Measurements from ENCODE around the gene PDCD1.

DNA sequence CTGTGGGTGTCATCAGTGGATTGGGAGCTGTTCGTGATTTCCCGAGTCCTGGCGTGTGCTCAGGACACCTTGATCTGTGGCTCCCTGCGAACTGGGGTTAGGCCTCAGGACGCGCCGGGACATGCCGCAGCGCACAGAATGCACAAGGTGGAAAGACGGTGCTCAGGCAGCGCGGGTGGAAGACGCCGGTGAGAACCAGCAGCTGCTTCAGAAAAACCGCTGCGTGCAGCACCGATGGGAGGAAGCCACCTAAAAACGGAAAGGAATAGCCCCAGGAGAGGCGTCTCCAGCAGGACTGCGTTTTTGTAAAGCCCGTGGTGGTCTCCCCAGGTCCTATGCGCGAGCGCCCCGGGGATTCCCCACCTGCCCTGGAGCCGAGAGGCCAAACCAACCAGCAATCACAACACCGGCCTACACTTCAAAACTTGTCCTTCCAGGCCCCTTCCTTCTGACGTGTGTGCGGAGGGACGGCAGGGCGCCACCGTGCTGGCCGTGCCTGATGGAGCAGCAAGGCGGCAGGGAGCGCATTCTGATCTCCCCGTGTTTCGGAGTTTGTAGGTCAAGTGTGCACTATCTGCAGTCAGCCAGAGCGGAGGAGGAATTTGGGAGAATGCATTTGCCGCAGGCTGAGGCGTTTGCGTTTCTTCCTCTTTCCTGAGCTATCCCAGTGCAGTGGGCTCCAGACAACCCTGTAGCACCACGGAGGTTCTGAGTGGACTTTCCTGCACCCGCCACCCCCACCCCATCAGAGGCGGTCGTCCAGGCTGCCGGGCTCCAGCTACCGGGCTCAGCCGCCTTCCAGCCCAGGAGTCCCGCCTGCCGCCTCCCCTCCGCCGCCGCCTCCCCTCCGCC, 43.0 kb upstream of the PDCD1 start:
- TF ChIP-seq, protein P1, sequence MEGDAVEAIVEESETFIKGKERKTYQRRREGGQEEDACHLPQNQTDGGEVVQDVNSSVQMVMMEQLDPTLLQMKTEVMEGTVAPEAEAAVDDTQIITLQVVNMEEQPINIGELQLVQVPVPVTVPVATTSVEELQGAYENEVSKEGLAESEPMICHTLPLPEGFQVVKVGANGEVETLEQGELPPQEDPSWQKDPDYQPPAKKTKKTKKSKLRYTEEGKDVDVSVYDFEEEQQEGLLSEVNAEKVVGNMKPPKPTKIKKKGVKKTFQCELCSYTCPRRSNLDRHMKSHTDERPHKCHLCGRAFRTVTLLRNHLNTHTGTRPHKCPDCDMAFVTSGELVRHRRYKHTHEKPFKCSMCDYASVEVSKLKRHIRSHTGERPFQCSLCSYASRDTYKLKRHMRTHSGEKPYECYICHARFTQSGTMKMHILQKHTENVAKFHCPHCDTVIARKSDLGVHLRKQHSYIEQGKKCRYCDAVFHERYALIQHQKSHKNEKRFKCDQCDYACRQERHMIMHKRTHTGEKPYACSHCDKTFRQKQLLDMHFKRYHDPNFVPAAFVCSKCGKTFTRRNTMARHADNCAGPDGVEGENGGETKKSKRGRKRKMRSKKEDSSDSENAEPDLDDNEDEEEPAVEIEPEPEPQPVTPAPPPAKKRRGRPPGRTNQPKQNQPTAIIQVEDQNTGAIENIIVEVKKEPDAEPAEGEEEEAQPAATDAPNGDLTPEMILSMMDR (IDR thresholded peaks at IDR 0.05; ENCODE audit: control extremely low read depth in 1 of 3, insufficient read depth in 1 of 3, low read depth in 1 of 3, low read length in 3 of 3) = peak in 1 of 3 experiments; percentile 10; a peak in 1 of 4 replicates
- no peak for TF ChIP-seq POLR2A (IDR thresholded peaks at IDR 0.05; ENCODE audit: control extremely low read depth in 1 of 2, low read depth in 2 of 2, low read length in 2 of 2)
- no peak for TF ChIP-seq ZNF274 (IDR thresholded peaks at IDR 0.05; ENCODE audit: borderline replicate concordance, extremely low read depth, low read length)
- TF ChIP-seq SP2 (IDR thresholded peaks at IDR 0.05; ENCODE audit: low read length) = no peak

Measured in H1 (cell line).